ENCODE data around the gene ABI3BP.

- TF ChIP-seq EZH2 (IDR thresholded peaks at IDR 0.05; ENCODE audit: insufficient read depth, low read length) (no peak), CTCF (IDR thresholded peaks at IDR 0.05; ENCODE audit: insufficient read depth, low read depth, low read length) (no peak)
Measured at GRCh38 chr3:100761211-100761942, 231.8 kb downstream of the ABI3BP start.

All from astrocyte (in vitro differentiated cells and primary cell).